GM10847 (cell line): ENCODE results near the gene UPK3A.

Source experiments
- POLR2A ChIP-seq: IDR thresholded peaks from 2 replicates; pipeline ENCODE4 v1.6.1; 2011; ENCODE audit not compliant: insufficient read length; ENCODE audit errors: extremely low read depth

UPK3A gene

GRCh38 chr22:45284705-45285262, at the start of gene UPK3A:
Gene UPK3A (plus strand): TSS chr22:45284949. CDS start chr22:45285014, 65 bp downstream.
- no peak for TF ChIP-seq POLR2A

DNA sequence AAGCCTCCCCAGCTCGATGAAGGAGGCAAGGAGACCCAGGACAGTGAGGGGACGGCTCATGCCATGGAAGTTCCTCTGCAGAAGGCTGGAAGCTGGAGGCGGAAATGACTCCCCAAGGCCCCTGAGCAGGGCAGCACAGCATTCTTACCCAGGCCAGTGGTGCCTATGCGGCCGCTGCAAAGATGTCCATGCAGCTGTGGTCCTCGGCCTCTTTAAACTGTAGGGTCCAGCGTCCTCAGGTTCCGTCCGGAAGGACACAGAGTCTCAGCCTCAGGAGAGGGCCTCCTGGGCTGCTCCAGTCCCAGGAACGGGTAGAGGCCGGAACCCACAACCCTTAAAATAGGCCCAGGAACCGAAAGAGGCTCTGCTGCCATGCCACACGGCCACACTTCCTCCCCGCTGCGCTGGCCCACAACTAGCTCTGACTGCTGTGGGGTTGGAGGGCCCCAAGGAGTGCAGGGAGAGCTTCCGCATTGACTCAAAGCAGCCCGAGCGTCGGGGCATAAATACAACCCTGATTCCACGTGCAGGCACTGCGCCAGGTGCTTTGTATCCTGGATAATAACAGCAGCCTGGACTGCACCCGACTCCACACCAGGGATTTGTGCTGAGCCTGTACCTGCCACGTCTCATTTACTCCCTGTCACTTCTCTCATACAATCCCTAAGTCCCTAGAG, 49.5 kb upstream of the UPK3A start:
- peak; percentile 31 for TF ChIP-seq POLR2A

GRCh38 chr22:45235851-45236342, 48.9 kb upstream of the UPK3A start:
- no peak for TF ChIP-seq POLR2A

GRCh38 chr22:45237065-45237990, 47.4 kb upstream of the UPK3A start:
- no peak for TF ChIP-seq POLR2A

DNA sequence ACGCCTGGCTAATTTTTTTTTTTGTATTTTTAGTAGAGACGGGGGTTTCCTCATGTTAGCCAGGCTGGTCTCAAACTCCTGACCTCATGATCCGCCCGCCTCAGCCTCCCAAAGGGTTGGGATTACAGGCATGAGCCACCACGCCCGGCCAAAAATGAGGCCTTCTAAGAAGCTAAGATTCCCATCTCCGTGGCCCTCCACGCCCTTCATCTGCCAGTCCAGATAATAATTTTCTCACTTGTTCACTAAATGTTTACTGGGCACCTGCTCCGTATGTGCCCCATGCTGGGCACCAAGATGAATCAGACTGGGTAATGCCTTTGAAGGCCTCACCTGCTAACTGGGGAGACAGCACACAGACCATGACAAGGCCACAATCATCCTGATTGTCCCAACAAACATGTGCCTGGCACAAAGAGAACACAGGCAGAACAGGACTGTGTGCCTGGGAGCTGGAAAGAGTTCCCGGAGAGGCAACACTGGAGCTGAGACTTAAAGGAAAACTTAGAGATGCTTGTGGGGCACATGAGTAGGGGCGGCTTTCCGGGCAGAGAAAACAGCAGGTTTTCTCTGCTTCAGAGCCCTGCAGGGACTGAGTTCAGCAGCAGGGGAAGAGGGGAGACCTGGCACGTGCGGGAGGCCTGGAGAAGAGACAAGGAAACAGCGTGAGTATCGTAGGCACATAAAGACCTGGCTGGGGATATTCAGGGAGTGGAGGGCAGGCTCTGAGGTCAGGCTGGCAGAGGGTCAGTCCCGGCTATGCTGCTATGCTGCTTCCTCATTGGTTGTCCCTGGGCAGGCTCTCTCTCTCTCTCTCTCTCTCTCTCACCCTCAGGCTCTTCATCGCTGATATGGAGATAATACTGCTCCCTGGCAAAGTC, 46.4 kb upstream of the UPK3A start:
- TF ChIP-seq POLR2A, result no peak

DNA sequence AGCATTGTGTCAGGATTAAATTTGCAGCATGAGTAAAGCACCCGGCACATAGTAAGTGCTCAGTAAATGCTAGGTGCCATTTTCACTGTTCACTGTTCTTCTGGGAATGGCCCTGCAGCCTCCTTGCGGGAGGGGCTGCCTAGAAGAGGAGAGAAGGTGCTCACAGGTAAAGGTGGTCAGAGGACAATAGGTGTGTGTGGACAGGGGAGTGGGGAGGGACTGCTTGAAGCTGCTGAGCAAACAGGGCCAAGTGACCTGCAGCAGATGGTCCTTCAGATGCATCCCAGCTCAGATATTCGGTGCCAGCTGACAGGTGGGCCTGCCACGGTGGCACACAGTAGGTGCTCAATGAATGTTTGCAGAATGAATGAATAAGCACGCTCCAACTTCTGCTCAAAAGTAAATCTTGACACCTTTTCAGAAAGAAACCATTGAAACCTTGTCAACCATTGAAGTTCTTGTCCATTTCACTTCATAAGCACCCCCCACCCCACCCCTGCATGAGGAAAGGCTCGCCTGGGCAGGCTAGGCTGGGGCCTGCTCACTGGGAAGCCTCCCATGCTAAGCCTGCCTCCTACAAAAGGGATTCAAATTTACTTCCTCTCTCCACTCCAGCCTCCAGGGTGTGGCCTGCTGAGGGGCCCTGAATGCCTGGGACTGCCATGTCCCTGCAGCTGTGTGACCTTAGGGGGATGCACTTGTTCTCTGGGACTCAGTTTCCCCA, 45.6 kb upstream of the UPK3A start:
- TF ChIP-seq POLR2A, result no peak

DNA sequence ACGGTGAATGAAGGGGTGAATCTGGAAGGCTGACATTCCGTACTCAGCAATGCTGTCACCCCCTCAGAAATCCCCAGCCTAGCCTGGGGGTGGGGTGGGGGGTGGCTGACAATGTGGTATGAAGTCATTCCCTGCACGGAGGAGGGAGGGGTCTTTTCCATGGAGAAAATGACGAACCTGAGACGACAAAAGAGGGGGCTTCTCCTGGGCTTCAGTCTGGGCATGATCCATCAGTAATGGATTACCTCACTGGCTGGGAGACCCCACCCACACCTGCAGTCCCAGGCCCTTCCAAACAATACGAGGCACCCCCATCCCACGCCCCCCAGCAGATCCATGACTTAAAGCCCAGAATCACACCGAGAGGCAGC, 45.1 kb upstream of the UPK3A start:
- TF ChIP-seq POLR2A, result no peak

DNA sequence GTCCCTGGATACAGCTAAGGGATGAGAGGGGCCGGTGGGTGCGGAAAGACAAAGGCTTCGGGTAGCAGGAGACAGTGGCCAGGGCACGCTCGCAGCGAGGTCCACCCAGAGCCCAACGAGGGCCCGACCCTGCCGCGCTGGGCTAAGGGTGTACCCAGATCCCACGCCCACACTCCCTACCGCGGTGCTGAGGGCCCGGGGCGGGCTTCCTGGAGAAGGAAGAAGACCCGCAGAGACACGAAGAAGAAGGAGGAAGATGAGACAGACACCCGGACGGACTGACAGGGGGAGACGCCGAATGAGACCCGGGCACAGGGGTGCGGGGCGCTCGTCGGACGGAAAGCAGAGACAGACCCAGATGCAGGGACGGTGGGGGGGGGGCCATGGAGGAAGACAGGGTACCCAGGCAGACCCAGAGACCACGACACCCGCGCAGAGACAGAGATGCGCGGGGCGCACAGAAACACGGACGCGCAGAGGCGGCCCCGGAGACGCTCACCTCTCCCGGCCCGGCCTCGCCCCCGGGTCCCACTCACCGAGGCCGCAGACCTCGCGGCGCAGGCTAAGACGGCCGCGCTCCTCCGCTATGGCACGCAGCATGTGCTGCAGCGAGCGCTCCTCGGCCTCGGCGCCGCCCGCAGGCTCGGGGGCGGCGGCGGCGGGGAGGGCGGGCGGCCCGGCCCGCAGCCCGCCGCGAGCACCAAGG, 44.5 kb upstream of the UPK3A start:
- no peak for TF ChIP-seq POLR2A

- no peak for TF ChIP-seq POLR2A
Observed at GRCh38 chr22:45240810-45241631, 43.7 kb upstream of the UPK3A start, which contains the start of gene KIAA0930. Gene KIAA0930 (minus strand): TSS chr22:45240894. CDS start chr22:45240703, 191 bp downstream.

GRCh38 chr22:45242778-45243191, 42.0 kb upstream of the UPK3A start:
- no peak for TF ChIP-seq POLR2A

- TF ChIP-seq POLR2A, result no peak
Observed at GRCh38 chr22:45244916-45245315, 39.8 kb upstream of the UPK3A start.

- no peak for TF ChIP-seq POLR2A
Observed at GRCh38 chr22:45246060-45246985, 38.4 kb upstream of the UPK3A start.
